ENCODE data around the gene ATP2C1.

DNA sequence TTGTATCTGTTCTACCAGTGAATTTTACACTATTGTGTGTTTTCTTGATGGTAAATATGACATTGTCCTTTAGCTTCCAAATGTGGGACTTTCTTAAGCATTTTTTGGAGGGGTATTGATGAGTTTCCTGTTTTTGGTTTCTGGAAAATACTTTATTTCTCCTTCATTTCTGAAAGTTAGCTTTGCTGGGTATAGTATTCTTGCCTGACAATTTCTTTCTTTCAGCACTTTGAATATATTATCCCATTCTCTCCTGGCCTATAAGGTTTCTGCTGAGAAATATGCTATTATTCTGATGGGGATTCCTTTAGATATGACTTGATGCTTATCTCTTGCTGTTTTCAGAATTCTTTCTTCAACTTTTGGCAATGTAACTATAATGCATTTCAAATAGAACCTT, 15.4 kb upstream of the ATP2C1 start:
- TF ChIP-seq POLR2AphosphoS5 (IDR thresholded peaks at IDR 0.05; ENCODE audit: low read depth, low read length), result no peak
- no peak for TF ChIP-seq TAF1 (IDR thresholded peaks at IDR 0.05; ENCODE audit: borderline replicate concordance, insufficient read depth, low read length)
- TF ChIP-seq, protein P1, sequence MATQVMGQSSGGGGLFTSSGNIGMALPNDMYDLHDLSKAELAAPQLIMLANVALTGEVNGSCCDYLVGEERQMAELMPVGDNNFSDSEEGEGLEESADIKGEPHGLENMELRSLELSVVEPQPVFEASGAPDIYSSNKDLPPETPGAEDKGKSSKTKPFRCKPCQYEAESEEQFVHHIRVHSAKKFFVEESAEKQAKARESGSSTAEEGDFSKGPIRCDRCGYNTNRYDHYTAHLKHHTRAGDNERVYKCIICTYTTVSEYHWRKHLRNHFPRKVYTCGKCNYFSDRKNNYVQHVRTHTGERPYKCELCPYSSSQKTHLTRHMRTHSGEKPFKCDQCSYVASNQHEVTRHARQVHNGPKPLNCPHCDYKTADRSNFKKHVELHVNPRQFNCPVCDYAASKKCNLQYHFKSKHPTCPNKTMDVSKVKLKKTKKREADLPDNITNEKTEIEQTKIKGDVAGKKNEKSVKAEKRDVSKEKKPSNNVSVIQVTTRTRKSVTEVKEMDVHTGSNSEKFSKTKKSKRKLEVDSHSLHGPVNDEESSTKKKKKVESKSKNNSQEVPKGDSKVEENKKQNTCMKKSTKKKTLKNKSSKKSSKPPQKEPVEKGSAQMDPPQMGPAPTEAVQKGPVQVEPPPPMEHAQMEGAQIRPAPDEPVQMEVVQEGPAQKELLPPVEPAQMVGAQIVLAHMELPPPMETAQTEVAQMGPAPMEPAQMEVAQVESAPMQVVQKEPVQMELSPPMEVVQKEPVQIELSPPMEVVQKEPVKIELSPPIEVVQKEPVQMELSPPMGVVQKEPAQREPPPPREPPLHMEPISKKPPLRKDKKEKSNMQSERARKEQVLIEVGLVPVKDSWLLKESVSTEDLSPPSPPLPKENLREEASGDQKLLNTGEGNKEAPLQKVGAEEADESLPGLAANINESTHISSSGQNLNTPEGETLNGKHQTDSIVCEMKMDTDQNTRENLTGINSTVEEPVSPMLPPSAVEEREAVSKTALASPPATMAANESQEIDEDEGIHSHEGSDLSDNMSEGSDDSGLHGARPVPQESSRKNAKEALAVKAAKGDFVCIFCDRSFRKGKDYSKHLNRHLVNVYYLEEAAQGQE (IDR thresholded peaks at IDR 0.05; ENCODE audit: insufficient read depth in 1 of 2, low read depth in 2 of 2, low read length in 2 of 2), result no peak

All from PFSK-1 (cell line).